Astrocyte (in vitro differentiated cells and primary cell): Measurements from ENCODE around the gene RABL3.

ENCODE experiments used
- CTCF ChIP-seq: IDR thresholded peaks from 2 replicates; pipeline ENCODE4 v1.5.1; 2011; ENCODE audit warnings: low read depth, mild to moderate bottlenecking, inconsistent platforms, low read length, moderate library complexity; ENCODE audit not compliant: insufficient read depth
- EZH2 ChIP-seq: IDR thresholded peaks from 2 replicates; pipeline ENCODE4 v1.6.1; 2012; ENCODE audit warnings: mild to moderate bottlenecking, low read length, inconsistent platforms; ENCODE audit not compliant: insufficient read depth

GRCh38 chr3:120659834-120660233 lies 82.5 kb downstream of the RABL3 start:
- TF ChIP-seq EZH2 (no peak), CTCF (no peak)
